HG03025 (cell line): Measurements from ENCODE around the gene C10orf53.
"Not testable (repeated sequence)": the region's sequence is repeated elsewhere in the genome, so short reads cannot be mapped to it uniquely, and the experiment has no call there.

Source experiments
- ATAC-seq: cut with Tn5 transposase; IDR thresholded peaks from one replicate; pipeline ENCODE4 v1.9.1; 2021; ENCODE audit warnings: mild to moderate bottlenecking, moderate library complexity; ENCODE audit not compliant: unreplicated experiment, low FRiP score

Gene C10orf53

DNA sequence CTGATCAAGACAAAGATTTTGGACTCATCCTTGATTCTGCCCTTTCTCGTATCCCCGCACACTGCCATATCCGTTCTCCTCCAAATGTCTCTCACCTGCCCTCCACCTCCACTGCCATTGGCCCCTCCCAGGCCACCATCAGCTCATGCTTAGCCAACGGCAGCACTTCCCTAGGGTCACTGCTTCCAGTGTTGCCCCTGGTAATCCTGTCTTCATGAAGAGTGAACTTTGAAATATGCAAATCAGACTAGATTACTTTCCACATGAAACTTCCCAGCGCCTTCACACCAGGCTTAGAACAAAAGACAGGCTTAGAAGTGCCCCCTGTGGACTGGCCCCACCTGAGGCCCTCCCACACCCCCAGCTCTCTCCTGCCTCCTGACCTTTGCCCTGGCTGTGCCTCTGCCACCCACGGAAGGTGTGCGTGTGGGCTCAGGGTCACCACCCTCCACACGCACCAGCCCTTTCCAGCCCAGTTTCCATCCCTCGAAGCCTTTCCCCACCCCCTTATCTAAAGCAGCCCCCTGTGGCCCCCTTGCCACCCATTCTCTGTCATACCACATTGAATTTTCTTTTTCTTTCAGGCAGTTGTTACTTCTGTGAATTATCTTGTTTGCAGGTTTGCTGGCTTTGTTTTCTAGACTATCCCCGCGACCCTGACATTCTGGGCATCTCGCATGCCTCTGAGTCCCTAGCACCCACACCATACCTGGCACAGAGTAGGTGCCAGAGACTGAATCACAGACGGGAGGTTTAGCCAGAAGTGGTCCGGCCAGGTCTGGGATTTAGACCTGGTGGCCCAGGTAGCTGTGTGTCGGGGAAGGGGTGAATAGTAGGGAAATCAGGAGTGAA, 26.8 kb upstream of the C10orf53 start:
- ATAC-seq, result no peak

DNA sequence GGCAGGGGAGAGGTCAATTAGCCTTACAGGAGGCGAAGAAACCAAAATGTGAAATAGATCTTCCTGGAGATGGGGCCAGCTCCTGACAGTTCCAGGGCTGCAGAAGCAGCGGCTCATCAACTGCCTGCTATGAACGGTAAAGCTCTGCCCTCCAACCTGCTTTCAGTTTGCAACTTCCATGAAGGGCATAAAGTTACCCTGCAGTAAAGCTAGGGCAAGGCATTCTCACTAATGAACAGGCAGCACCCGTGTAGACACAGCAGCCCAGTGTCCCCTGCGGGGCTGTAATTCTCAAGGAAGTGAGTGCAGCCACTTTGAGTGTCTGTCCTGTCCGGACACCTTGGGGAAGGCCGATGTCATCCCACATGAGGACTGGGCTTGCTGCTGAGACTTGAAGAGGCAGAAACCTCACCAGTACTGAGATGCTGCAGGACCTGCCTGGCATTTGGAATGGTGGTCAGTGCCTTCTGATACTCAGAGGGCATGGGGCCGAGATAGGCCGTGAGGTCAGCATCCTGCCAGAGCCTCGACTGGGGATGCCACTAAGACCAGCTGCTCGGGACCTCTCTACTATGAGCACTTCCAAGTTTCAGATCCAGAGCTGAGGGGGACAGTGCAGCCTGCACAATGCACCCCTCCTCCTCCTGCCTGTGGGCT, 26.1 kb upstream of the C10orf53 start:
- ATAC-seq, result no peak

DNA sequence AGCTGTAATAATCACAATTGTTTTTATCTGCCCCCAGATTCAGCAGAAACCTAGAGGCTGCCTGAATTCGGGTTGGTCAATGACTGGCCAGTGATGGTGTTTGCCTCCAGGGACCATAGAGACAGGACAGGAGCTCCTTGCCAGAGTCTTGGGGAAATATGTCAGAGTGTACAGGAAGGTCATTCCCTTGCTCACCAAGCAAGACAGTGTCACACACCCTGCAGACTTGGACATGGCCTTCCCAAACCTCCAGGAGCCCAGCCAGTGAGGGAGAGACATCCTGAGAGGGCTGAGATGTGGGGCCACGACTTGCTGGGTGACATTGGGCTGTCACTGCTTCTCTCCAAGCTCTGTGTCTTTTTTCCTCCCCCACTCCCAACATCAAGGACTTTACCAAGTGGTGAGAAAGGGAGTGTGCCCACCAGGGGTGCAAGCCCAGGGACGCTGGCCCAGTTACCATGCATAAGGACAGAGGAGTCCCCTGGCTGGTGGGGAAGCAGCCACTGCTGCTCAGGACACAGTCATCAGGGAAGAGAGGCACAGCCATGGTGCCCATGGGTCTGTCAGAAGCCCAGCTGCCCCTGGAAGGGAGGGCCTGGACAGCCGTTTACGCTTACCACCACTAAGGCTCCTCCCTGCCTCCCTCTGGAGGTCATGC, 25.3 kb upstream of the C10orf53 start:
- ATAC-seq, result no peak

DNA sequence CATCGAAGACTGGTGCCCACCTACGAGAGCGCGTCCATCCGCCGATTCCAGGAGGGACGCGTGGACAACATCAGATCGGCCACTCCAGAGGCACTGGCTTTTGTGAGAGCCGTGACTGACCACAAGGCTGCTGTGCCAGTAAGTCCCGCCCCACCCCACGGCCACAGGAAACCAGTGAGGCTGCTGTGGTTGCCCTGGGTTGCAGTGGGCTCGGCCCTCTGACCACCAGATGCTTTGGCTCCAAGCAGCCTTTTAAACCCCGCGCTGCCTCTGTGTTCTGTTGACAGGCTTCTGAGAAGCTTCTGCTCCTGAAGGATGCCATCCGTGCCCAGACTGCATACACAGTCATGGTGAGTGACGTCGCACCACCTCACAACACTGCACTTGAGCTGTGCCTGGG, 24.4 kb upstream of the C10orf53 start:
- ATAC-seq, result no peak

DNA sequence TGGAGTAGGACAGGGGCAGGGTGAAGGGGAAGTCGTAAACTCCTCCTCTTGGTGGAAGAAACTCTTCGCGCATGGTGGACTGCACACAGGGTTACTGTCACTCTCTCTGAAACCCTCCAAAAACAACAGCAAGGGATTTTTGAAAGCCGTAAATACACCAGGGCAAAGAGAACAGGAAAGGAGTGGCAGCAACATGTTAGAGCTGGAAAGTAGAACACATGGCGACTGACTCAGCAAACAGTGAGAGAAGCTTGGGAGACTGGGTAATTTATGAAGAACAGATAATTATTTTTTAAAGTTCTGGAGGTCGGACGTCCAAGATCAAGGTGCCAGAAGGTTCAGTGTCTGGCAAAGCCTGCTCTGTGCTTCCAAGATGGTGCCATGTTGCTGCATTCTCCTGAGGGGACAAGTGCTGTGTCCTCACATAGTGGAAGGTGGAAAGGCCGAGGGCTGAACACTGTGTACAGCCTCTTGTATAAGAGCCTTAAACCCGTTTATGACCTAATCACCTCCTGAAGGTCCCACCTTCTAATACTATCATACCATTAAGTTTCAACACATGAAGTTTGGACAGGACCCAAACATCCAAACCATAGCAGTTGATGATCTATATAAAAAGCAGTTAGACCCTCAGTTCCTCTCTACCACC, 22.5 kb upstream of the C10orf53 start:
- ATAC-seq, result no peak

DNA sequence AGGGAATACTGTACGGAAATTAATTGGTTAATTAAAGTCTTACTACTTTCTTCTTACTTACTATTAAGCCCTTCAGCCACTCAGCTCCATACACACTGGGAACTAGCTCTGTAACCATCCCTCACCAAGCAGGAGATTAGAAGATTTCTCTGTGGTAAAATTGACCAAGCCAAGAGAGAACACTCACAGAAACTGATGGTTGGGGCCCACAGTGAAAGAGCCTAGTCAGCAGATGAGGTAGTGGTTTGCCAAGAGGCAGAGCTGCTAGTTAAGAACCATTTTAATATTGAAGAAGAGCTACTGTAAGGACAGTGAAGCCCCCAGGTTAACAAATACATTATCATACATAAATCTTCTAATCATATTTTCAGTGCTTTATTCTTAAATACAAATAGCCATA, 21.8 kb upstream of the C10orf53 start:
- no peak for ATAC-seq

DNA sequence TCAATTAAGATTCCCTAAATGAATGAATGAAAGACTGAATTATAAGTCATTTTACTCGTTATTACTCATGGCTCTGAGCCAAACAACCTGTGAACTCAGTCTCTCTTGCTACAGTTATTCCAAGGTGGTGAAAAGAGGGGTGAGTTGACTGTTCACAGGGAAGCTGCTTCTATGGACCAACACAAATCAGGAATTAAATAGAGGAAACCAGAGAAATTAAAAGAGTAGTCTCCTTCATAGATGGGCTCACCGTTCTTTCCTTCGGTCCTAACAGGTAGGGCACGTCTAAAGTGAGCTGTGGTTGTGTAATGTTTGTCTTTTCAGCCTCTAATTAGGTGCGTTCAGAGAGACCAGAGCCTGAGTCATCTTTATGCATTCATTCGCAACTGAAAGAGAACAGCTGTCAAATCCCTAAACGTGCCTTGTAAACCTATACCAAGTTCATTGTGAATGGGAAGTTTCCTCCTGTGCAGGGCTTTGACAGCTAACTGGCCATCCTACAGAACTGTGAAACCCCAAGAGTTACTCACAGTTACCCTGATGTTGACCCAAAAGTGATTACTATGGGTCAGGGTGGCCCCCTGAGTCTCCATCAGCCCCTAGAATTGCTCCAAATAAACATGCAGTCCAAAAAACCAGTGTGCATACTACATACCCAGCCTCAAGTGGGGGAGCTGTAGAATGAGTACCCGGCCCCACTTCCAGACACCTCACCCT, 18.2 kb upstream of the C10orf53 start:
- ATAC-seq, result no peak

DNA sequence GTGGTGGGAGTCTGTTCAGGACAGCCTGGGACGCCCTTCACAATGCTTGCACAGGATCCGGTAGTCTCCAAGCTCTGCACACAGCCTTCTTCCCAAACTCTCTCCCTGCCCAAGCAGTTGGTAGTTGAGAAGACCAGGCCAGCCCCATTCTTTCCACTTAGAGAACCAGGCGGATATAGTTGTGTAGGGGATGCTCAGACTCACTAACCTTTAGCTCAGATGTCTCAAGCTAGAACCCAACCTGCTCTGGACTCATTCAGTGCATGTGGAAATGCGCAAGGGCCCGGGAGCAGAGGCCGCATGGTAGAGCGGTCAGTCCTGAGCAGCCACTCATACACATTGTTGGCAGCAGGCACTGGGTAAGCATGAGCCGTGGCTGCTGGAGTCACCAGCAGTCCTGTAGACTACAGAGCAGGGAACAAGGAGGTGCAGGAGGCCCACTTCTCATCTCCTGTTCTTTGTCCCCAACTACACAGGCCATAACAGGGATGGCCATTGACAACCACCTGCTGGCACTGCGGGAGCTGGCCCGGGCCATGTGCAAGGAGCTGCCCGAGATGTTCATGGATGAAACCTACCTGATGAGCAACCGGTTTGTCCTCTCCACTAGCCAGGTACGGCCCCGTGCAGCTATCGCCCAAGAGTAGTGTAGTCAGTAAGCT, 17.2 kb upstream of the C10orf53 start:
- ATAC-seq, result no peak

DNA sequence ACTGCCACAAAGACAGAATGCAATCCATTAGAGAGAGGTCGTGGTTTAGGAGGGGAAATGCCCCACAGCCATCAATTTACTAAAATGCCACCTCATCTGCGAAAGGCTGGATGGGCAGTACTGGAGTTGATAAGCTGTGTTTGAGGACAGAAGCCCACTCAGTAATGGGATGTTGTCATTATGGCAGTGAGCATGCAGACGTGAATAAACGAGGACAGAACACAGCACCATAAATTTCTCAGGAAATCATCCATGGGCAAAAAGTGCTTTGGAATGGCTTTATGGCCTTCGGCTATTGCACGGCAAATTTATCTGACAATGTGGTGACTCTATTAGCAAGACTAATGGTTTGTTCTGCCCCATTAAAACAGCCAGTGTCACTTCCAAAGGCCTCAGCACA, 15.9 kb upstream of the C10orf53 start:
- ATAC-seq, result no peak

DNA sequence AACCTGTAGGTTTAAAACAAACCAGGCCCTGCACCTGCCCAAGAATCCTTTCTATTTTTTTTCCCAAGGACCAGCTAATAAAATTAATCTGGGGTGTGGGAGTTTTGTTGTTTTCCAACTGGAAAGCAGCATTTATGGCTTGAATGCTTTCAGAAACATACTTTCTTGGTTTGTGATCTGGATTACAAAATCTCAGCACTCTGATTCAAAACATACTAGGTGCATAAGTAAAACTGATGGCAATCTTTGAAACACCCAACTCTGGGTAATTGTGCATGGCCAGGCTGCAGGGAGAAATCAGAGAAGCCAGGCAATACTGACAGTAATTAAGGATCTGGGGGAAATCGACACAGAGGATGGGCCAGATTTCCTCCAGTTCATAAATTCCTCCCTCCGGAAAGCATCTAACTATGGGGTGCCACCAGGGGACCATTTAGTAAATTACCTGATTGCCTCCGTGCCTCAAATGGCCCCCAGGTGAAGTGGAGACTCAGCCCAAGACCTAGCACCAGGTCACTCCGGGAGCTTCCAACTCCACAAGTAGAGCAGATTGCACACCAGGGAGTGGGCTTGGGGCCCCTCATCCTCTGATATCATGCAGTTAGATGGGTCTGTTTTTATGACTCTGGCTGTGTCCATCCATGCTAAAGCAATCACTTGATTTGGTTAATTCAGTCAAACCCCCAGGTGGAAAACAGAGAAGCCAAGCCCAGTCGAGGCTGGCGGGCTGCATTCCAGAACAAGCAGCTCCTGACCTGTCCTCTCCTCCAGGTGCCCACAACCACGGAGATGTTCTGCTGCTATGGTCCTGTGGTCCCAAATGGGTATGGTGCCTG, 15.2 kb upstream of the C10orf53 start:
- no peak for ATAC-seq

DNA sequence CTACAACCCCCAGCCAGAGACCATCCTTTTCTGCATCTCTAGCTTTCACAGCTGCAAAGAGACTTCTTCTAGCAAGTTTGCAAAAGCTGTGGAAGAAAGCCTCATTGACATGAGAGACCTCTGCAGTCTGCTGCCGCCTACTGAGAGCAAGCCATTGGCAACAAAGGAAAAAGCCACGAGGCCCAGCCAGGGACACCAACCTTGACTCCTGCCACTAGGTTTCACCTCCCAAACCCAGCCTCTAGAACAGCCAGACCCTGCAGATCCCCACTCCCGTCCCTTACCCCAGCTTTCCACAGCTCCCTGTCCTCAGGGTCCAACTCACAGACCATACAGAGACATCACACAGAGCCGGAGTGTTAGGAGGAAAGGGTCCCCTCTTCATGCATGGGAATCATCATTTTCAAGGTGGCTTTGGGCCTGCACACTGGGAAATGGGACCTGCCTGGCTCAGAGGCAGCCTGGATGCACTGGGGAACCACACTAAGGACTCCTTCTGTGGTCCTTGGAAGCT, 14.6 kb upstream of the C10orf53 start:
- no peak for ATAC-seq

DNA sequence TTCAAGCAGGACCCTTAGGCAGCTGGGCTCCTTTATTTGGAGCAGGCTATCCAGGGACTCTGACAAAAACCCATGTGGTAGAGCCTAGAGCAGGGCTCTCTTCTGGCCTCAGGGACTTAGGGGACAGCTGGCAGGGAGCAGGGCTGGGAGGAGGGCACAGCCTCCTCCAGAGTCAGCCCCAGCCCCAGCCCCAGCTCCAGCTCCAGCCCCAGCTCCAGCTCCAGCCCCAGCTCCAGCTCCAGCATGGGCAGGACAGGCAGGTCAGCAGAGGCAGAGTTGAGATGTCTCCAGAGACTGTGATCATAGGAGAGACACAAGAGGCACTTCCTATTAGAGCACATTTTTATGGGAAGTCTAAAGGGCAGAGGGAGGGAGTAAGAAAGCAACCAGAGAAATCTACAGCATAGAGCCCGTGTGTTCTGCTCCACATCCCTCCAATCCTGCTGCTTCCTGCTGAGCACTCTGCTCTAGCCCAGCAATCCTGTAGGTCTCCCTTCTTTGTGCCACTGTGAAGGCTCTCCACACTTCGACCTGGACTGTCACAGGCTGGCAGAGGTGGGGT, 13.3 kb upstream of the C10orf53 start:
- no peak for ATAC-seq

DNA sequence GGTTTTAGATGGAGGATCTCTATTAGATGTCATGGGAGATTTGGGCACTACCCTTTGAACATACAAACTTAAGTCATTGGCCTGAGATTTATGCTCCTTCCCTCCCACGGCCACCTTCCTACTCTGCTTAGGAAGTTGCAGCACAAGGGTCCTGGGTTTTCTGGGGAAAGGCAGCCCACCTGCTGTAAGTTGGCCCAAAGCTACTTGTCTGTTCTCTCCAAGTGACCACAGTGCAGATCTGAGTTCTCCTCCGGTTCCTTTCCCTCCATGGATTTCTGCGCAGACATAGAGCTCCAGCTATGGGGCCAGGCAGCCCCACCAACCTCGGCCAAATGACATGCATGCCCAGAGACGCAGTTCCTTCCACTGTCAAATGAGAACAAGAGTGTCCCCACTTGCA, 12.8 kb upstream of the C10orf53 start:
- ATAC-seq, result no peak

DNA sequence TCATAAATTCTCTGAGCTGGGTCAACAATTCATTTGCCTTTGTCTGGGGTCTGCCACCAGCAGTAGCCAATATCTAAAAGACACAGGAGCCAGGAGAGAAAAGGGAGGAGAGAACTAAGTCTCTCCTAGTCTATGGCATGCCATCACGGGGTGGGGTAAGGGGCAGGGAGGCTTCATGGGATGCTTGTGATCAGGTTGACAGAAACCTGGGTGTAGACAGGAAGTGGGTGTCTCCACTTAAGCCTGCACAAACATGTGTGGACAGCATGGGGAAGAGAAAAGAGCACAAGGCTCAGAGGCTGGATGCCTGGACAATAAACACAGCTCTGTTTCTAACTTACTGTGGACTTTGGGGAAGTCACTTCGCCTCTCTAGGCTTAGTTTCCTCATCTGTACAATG, 11.5 kb upstream of the C10orf53 start:
- ATAC-seq, result no peak

DNA sequence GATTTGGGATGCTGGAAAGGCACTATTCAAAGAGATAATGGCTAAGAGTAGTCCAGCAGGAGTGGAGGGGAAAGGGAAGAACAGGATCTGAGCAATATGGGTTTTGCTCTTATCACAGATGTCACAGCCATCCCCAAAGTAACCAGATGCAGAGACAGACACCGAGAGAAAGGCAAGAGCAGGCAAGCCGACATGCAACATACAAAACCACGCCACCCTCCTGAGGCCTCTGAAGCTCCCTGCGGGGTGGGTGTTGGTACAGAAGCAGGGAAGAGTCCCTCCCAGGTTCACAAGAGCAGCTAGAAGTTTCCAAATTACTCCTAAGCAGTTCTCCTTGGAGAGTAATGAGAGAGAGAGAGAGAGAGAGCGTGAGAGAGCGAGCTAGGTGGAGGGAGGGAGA, 10.8 kb upstream of the C10orf53 start:
- ATAC-seq, result no peak

DNA sequence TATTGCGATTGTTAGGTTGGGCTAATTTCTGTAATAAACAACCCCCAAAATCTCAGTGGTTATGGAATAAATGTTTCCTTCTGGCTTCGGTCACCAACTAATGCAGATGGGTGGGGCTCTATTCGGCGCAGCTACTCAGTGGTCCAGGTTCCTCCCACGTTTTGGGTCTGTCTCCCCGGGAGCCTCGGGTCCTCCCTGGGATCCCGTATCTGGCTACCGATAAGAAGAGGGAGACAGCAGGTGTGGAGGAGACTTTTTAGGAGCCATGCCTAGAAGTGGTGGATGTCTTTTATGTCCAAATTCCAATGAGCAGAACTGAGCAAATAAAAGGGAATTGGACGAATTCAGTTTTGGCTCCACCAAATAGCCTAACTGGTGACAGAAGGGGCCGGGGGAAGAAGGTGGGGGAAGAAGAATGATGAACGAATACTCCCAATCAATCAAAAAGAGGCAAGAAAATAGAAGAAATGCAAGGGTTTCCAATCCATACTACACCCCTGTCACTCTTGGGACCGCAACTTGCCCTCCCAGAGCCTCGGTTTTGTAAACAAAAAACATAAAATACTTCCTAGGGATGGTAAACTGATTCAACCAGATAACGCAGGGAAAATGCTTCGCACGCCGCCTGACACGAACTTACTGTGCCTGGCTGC, 498 bp upstream of the C10orf53 start:
- ATAC-seq, result no peak

DNA sequence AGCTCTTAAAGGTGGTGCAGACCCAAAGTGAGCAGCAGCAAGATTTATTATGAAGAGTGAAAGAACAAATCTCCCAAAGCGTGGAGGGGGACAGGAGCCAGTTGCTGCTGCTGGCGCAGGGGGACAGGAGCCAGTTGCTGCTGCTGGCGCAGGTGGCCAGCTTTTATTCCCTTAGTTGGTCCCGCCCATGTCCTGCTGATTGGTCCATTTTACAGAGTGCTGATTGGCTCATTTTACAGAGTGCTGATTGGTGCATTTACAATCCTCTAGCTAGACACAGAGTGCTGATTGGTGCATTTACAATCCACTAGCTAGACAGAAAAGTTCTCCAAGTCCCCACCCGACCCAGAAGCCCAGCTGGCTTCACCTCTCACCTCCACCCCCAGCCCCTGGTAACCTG, 3.0 kb downstream of the C10orf53 start:
- not testable (repeated sequence) for ATAC-seq

DNA sequence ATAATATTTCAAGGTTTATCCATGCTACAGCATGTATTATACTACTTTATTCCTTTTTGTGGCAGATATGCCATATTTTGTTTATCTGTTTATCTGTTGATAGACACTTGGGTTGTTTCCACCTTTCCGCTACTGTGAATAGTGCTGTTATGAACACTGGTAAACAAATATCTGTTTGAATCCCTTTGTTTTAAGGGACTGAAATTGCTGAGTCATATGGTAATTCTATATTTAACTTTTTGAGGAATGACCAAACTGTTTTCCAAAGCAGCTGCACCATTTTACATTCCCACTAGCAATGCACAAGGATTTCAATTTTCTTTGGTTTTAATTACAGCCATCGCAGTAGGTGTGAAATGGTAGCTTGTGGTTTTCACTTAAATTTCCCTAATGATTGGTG, 3.4 kb downstream of the C10orf53 start:
- ATAC-seq, result no peak
